22Rv1 (cell line): ENCODE data around the gene CCDC148.

Experiments used
- H3K27ac ChIP-seq: fragments of 450-650 bp; 2 replicates; pipeline ENCODE4 v1.5.1; 2017
- CTCF ChIP-seq: fragments of 450-650 bp; IDR thresholded peaks from 2 replicates; pipeline ENCODE4 v1.5.1; 2017; ENCODE audit warnings: mild to moderate bottlenecking
- ZFX ChIP-seq: fragments of 450-650 bp; IDR thresholded peaks from 2 replicates; pipeline ENCODE4 v1.6.1; 2017; ENCODE audit warnings: antibody characterized with exemption, borderline replicate concordance

The CCDC148 gene

GRCh38 chr2:158300394-158300793 is 156.2 kb downstream of the CCDC148 start:
- TF ChIP-seq CTCF (no peak), ZFX (no peak)
- H3K27ac ChIP-seq = no peak overlapping the region

- H3K27ac ChIP-seq = no peak overlapping the region
Observed at GRCh38 chr2:158297606-158298005, 158.9 kb downstream of the CCDC148 start.

GRCh38 chr2:158297120-158297519 is 159.4 kb downstream of the CCDC148 start:
- TF ChIP-seq CTCF = no peak
- no peak for TF ChIP-seq ZFX
- H3K27ac ChIP-seq = no peak overlapping the region

More at GRCh38 chr2:158297606-158298005, 158.9 kb downstream of the CCDC148 start:
- no peak for TF ChIP-seq CTCF
- no peak for TF ChIP-seq ZFX

- TF ChIP-seq ZFX (no peak), CTCF (no peak)
- H3K27ac ChIP-seq = no peak overlapping the region
Observed at GRCh38 chr2:158293722-158294121, 162.8 kb downstream of the CCDC148 start.

- TF ChIP-seq CTCF = no peak
- H3K27ac ChIP-seq = no peak overlapping the region
Observed at GRCh38 chr2:158291544-158292180, 164.9 kb downstream of the CCDC148 start.

- H3K27ac ChIP-seq = no peak overlapping the region
- TF ChIP-seq ZFX (no peak), CTCF (no peak)
Observed at GRCh38 chr2:158290225-158290624, 166.3 kb downstream of the CCDC148 start.

GRCh38 chr2:158276619-158277471 is 179.7 kb downstream of the CCDC148 start:
- H3K27ac ChIP-seq = no peak overlapping the region
- TF ChIP-seq CTCF (no peak), ZFX (no peak)
